ENCODE measurements around the gene MIP. TPM values are rescaled to one million over a fixed set of nuclear protein-coding genes. Genes with fewer than 3 reads are reported as not detected.

MIP gene
- total and polyA plus RNA-seq, 2 donors (not counting 1 experiment from before 2014, with no cell fraction given): not detected

GRCh38 chr12:56417739-56418138, 36.7 kb downstream of the MIP start:
- Histone ChIP-seq H3K4me3 (replicated peaks in 1 of 4; ENCODE audit: control extremely low read depth in 1 of 4, insufficient read depth in 1 of 4, low read depth in 3 of 4, low read length in 4 of 4) (no peak overlapping the region), H2AFZ (ENCODE audit: low read length) (no peak overlapping the region), H3K36me3 (ENCODE audit: control insufficient read depth, insufficient read depth, low read length) (peaks cover 7% of the 10 kb centered on the region), H3K9me3 (ENCODE audit: control insufficient read depth, insufficient read depth, low read depth, low read length) (no peaks in the 10 kb centered on the region), H3K9ac (ENCODE audit: insufficient read depth, low read length) (no peak overlapping the region), H3K79me2 (ENCODE audit: control insufficient read depth, insufficient read depth, low read length) (no peaks in the 10 kb centered on the region), H4K20me1 (ENCODE audit: control insufficient read depth, extremely low read depth, insufficient read depth, low read length) (no peaks in the 10 kb centered on the region), H3K27me3 (ENCODE audit: control insufficient read depth, insufficient read depth, low read length) (no peaks in the 10 kb centered on the region), H3K4me2 (ENCODE audit: extremely low read depth, insufficient read depth, low read length) (no peak overlapping the region), H3K4me1 (ENCODE audit: control insufficient read depth, extremely low read depth, insufficient read depth, low read length) (no peaks in the 10 kb centered on the region), H3K27ac (ENCODE audit: insufficient read depth, low read length) (no peak overlapping the region)
- DNase-seq (ENCODE audit: low read depth in 2 of 2): no peak
- TF ChIP-seq CTCF (conservative IDR thresholded peaks at IDR 0.05 in 1 of 2, IDR thresholded peaks at IDR 0.05 in 1 of 2; ENCODE audit: low read depth in 1 of 2, low read length in 2 of 2): no peak

- Histone ChIP-seq H3K4me1 (ENCODE audit: control insufficient read depth, extremely low read depth, insufficient read depth, low read length) (no peaks in the 10 kb centered on the region), H2AFZ (ENCODE audit: low read length) (no peak overlapping the region), H3K9me3 (ENCODE audit: control insufficient read depth, insufficient read depth, low read depth, low read length) (no peaks in the 10 kb centered on the region), H3K4me3 (replicated peaks in 1 of 4; ENCODE audit: control extremely low read depth in 1 of 4, insufficient read depth in 1 of 4, low read depth in 3 of 4, low read length in 4 of 4) (no peak overlapping the region), H3K36me3 (ENCODE audit: control insufficient read depth, insufficient read depth, low read length) (peaks cover 2% of the 10 kb centered on the region), H3K27ac (ENCODE audit: insufficient read depth, low read length) (no peak overlapping the region), H3K9ac (ENCODE audit: insufficient read depth, low read length) (no peak overlapping the region), H3K27me3 (ENCODE audit: control insufficient read depth, insufficient read depth, low read length) (no peaks in the 10 kb centered on the region), H4K20me1 (ENCODE audit: control insufficient read depth, extremely low read depth, insufficient read depth, low read length) (no peaks in the 10 kb centered on the region), H3K4me2 (ENCODE audit: extremely low read depth, insufficient read depth, low read length) (no peak overlapping the region), H3K79me2 (ENCODE audit: control insufficient read depth, insufficient read depth, low read length) (no peaks in the 10 kb centered on the region)
- no peak for TF ChIP-seq EZH2 (IDR thresholded peaks at IDR 0.05; ENCODE audit: low read length, missing control alignments)
- TF ChIP-seq CTCF (conservative IDR thresholded peaks at IDR 0.05 in 1 of 2, IDR thresholded peaks at IDR 0.05 in 1 of 2; ENCODE audit: low read depth in 1 of 2, low read length in 2 of 2): no peak
- no peak for DNase-seq (ENCODE audit: low read depth in 2 of 2)
Observed at GRCh38 chr12:56414401-56414800, 40.1 kb downstream of the MIP start.

- Histone ChIP-seq H3K4me3 (replicated peaks in 1 of 4; ENCODE audit: control extremely low read depth in 1 of 4, insufficient read depth in 1 of 4, low read depth in 3 of 4, low read length in 4 of 4) (no peak overlapping the region), H2AFZ (ENCODE audit: low read length) (no peak overlapping the region), H3K4me2 (ENCODE audit: extremely low read depth, insufficient read depth, low read length) (no peak overlapping the region), H3K79me2 (ENCODE audit: control insufficient read depth, insufficient read depth, low read length) (no peaks in the 10 kb centered on the region), H3K9ac (ENCODE audit: insufficient read depth, low read length) (no peak overlapping the region), H3K27me3 (ENCODE audit: control insufficient read depth, insufficient read depth, low read length) (no peaks in the 10 kb centered on the region), H3K4me1 (ENCODE audit: control insufficient read depth, extremely low read depth, insufficient read depth, low read length) (no peaks in the 10 kb centered on the region), H3K36me3 (ENCODE audit: control insufficient read depth, insufficient read depth, low read length) (peaks cover 2% of the 10 kb centered on the region), H4K20me1 (ENCODE audit: control insufficient read depth, extremely low read depth, insufficient read depth, low read length) (no peaks in the 10 kb centered on the region), H3K9me3 (ENCODE audit: control insufficient read depth, insufficient read depth, low read depth, low read length) (no peaks in the 10 kb centered on the region), H3K27ac (ENCODE audit: insufficient read depth, low read length) (no peak overlapping the region)
- no peak for TF ChIP-seq EZH2 (IDR thresholded peaks at IDR 0.05; ENCODE audit: low read length, missing control alignments)
- DNase-seq (ENCODE audit: low read depth in 2 of 2): no peak
Observed at GRCh38 chr12:56413392-56413791, 41.1 kb downstream of the MIP start.
